MM.1S (cell line): ENCODE measurements around the gene EBF4.
"Not testable (repeated sequence)": the region's sequence is repeated elsewhere in the genome, so short reads cannot be mapped to it uniquely, and the experiment has no call there.

Source experiments
- DNase-seq: peaks from one replicate; pipeline ENCODE4 v3.0.0-alpha.2; 2015
- H2AFZ ChIP-seq: fragments of 300-600 bp; sonication (generic); 2 replicates; pipeline ENCODE4 v1.6.0; 2016; ENCODE audit warnings: antibody characterized with exemption, low read length
- H3F3A ChIP-seq: fragments of 300-600 bp; sonication (generic); 2 replicates; pipeline ENCODE4 v1.6.1; 2016; ENCODE audit warnings: mild to moderate bottlenecking, antibody characterized with exemption, low read length, moderate library complexity, mixed read lengths; ENCODE audit not compliant: insufficient read depth
- H3K27ac ChIP-seq: fragments of 300-600 bp; sonication (generic); 2 replicates; pipeline ENCODE4 v1.5.1; 2016; ENCODE audit warnings: mild to moderate bottlenecking, low read length
- H3K27me3 ChIP-seq: fragments of 300-600 bp; sonication (generic); replicated peaks from 2 replicates; pipeline ENCODE4 v1.6.0; 2016; ENCODE audit warnings: low read length; ENCODE audit not compliant: insufficient read depth
- H3K36me3 ChIP-seq: fragments of 300-600 bp; sonication (generic); replicated peaks from 2 replicates; pipeline ENCODE4 v1.6.1; 2016; ENCODE audit warnings: mild to moderate bottlenecking, low read length, mixed read lengths; ENCODE audit not compliant: insufficient read depth
- H3K4me1 ChIP-seq: fragments of 300-600 bp; sonication (generic); 2 replicates; pipeline ENCODE4 v1.6.1; 2016; ENCODE audit warnings: low read length, mixed read lengths
- H3K4me2 ChIP-seq: fragments of 300-600 bp; sonication (generic); 2 replicates; pipeline ENCODE4 v1.6.0; 2016; ENCODE audit warnings: low read depth, low read length
- H3K4me3 ChIP-seq: fragments of 300-600 bp; sonication (generic); 2 replicates; pipeline ENCODE4 v1.5.1; 2016; ENCODE audit warnings: low read length, mixed read lengths
- H3K79me2 ChIP-seq: fragments of 300-600 bp; sonication (generic); 2 replicates; pipeline ENCODE4 v1.6.1; 2016; ENCODE audit warnings: mixed run types, low read length, mixed read lengths
- H3K9ac ChIP-seq: fragments of 300-600 bp; sonication (generic); 2 replicates; pipeline ENCODE4 v1.6.1; 2016; ENCODE audit warnings: low read length, mixed read lengths
- H3K9me2 ChIP-seq: fragments of 300-600 bp; sonication (generic); replicated peaks from 2 replicates; pipeline ENCODE4 v1.6.1; 2016; ENCODE audit warnings: mild to moderate bottlenecking, low read length, mixed read lengths; ENCODE audit not compliant: insufficient read depth
- H3K9me3 ChIP-seq: fragments of 300-600 bp; sonication (generic); replicated peaks from 2 replicates; pipeline ENCODE4 v1.6.1; 2016; ENCODE audit warnings: mild to moderate bottlenecking, low read length, mixed read lengths; ENCODE audit not compliant: insufficient read depth
- H4K20me1 ChIP-seq: fragments of 300-600 bp; sonication (generic); 2 replicates; pipeline ENCODE4 v1.6.1; 2016; ENCODE audit warnings: mild to moderate bottlenecking, low read length, moderate library complexity, mixed read lengths; ENCODE audit not compliant: insufficient read depth
- CTCF ChIP-seq: fragments of 300-600 bp; sonication (generic); IDR thresholded peaks from 2 replicates; pipeline ENCODE4 v1.5.1; 2016; ENCODE audit warnings: antibody characterized with exemption, low read length, mixed read lengths
- EZH2 ChIP-seq: fragments of 300-600 bp; sonication (generic); optimal IDR thresholded peaks from 2 replicates; pipeline ENCODE3; 2017; ENCODE audit warnings: low read depth, mild to moderate bottlenecking, antibody characterized with exemption, low read length, mixed read lengths
- EZH2phosphoT487 ChIP-seq: fragments of 300-600 bp; sonication (generic); IDR thresholded peaks from 2 replicates; pipeline ENCODE4 v1.6.1; 2018; ENCODE audit warnings: antibody characterized with exemption, low read length

Gene EBF4

DNA sequence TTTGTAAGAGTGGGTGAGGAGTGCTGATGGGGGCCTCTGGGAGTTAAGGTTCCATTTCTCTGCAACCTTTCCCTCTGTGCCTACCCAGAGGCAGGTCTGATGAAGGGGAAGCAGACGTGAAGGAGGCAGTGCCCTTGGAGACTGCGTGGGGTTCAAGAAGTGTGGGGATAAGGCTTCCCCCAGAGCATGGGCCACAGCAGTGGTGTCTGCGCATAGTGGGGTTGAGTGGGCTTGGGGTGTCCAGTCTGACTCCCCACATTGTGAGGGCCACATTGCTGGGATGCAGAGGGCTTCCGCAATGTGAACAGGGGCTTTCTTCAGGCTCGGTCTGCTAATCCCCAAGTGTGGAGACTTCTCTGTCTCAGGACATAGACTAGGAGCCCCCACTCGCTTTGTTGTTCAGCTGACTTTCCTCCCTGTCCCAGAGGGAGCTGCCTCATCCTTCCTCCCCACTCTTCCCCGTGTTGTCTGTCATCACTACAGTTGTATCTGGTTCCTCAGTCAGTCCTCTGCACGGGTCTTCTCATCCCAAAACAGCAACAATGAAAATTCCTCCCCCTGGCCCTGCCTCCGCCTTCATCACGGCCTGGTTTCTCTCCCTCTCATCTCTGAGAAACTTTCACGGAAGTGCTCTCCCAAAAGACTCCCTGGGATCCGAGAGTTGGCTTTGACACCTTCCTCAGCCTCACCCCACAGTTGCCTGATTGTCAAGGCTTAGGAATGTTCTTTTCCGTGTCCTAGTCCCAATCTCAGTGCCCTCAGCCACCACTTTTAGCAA lies 2.8 kb downstream of the EBF4 start:
- Histone ChIP-seq H3K4me3 (no peak overlapping the region), H3K27me3 (peaks cover 10% of the 10 kb centered on the region), H3K27ac (no peak overlapping the region), H3K4me2 (no peak overlapping the region), H3K36me3 (no peaks in the 10 kb centered on the region), H3K9ac (no peak overlapping the region), H2AFZ (no peak overlapping the region), H3K9me2 (no peaks in the 10 kb centered on the region), H3K9me3 (no peaks in the 10 kb centered on the region), H3K79me2 (no peaks in the 10 kb centered on the region), H3K4me1 (no peaks in the 10 kb centered on the region), H4K20me1 (no peaks in the 10 kb centered on the region), H3F3A (peaks cover 7% of the 10 kb centered on the region; the same call in 1 of the 2 replicates)
- no peak for DNase-seq
- TF ChIP-seq CTCF (no peak), EZH2 (no peak), EZH2phosphoT487 (no peak)

GRCh38 chr20:2695984-2696525 lies 3.5 kb downstream of the EBF4 start:
- H3K9ac ChIP-seq, H3F3A ChIP-seq, H4K20me1 ChIP-seq, H3K4me2 ChIP-seq, DNase-seq, H3K4me1 ChIP-seq, H2AFZ ChIP-seq, H3K4me3 ChIP-seq, H3K9me2 ChIP-seq, H3K36me3 ChIP-seq, H3K79me2 ChIP-seq, H3K27ac ChIP-seq, H3K9me3 ChIP-seq: not testable (repeated sequence)
- peaks cover 10% of the 10 kb centered on the region for H3K27me3 ChIP-seq

GRCh38 chr20:2696646-2697045 lies 4.1 kb downstream of the EBF4 start:
- Histone ChIP-seq H3K9me3 (no peaks in the 10 kb centered on the region), H3K4me3 (no peak overlapping the region), H3K4me1 (no peaks in the 10 kb centered on the region), H3K27me3 (peaks cover 5% of the 10 kb centered on the region), H3F3A (0 out of 2 replicates have a peak, but pooled peaks cover 5% of the 10 kb centered on the region), H3K9me2 (no peaks in the 10 kb centered on the region), H3K36me3 (no peaks in the 10 kb centered on the region), H2AFZ (no peak overlapping the region), H3K9ac (no peak overlapping the region), H3K4me2 (no peak overlapping the region), H4K20me1 (no peaks in the 10 kb centered on the region), H3K27ac (no peak overlapping the region), H3K79me2 (no peaks in the 10 kb centered on the region)
- DNase-seq, result no peak
- TF ChIP-seq EZH2phosphoT487 (no peak), CTCF (no peak), EZH2 (no peak)

GRCh38 chr20:2697768-2698167 lies 5.2 kb downstream of the EBF4 start:
- no peak overlapping the region for H2AFZ ChIP-seq
- H3K27me3 ChIP-seq, result no peaks in the 10 kb centered on the region
- H3K9me3 ChIP-seq, result no peaks in the 10 kb centered on the region
- no peaks in the 10 kb centered on the region for H3F3A ChIP-seq
- H4K20me1 ChIP-seq, result no peaks in the 10 kb centered on the region
- no peaks in the 10 kb centered on the region for H3K79me2 ChIP-seq
- no peak overlapping the region for H3K4me2 ChIP-seq
- TF ChIP-seq EZH2phosphoT487 (no peak), CTCF (no peak), EZH2 (no peak)
- no peaks in the 10 kb centered on the region for H3K36me3 ChIP-seq
- no peak overlapping the region for H3K27ac ChIP-seq
- no peaks in the 10 kb centered on the region for H3K9me2 ChIP-seq
- no peak overlapping the region for H3K9ac ChIP-seq
- no peak for DNase-seq
- H3K4me1 ChIP-seq, result no peaks in the 10 kb centered on the region
- H3K4me3 ChIP-seq, result no peak overlapping the region
